Measurements from ENCODE around the gene KIF1A.

KIF1A gene

DNA sequence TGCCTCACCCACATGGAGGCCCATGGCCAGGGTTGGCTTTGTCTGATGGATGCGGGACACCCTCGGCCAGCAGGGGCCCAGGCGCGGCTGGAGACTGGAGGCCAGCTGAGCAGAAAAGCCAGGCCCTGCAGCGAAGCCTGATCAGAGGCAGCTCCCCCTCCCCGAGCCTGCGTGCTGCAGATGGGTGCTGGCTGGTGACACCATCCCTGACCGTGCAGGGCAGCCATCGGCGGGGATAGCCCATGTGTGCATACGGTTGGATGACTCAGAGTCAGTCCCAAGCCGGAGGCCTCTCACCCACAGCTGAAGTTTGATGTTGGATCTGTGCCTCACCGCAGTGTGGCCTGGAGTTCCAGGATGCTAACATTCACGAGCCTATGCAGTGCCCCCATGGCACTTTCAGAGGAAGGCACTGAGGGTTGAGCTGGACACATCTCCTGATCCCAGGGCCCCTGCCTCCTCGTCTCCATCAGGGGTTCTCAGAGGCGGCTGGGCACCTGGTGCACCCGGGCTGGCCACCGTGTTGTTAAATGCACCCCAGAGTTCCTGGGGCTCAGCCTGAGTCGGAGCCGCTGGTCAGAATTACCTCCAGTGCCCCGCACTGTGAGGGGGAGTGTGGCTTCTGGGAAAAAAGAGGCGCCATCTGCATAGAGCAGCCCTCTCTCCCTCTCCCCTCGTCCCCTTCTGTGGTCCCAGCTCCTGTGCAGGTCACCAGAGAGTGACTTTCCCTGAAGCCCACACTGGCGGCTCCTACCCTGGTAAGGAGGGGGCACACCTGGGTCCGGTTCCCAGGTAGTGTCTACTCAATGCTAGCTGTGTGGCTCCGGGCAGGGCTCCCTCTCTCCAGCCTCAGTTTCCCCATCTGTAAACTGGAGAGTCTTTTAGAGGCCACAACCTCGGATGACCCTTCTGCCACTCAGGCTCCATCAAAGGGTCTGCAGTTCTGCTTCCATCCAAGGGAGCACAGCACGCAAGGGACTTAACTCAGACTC is 19.4 kb upstream of the KIF1A start:
- TF ChIP-seq TCF12 (IDR thresholded peaks at IDR 0.05; ENCODE audit: low read depth) = no peak
- TF ChIP-seq EP300 (IDR thresholded peaks at IDR 0.05; ENCODE audit: borderline replicate concordance) = no peak
- TF ChIP-seq, protein P1, sequence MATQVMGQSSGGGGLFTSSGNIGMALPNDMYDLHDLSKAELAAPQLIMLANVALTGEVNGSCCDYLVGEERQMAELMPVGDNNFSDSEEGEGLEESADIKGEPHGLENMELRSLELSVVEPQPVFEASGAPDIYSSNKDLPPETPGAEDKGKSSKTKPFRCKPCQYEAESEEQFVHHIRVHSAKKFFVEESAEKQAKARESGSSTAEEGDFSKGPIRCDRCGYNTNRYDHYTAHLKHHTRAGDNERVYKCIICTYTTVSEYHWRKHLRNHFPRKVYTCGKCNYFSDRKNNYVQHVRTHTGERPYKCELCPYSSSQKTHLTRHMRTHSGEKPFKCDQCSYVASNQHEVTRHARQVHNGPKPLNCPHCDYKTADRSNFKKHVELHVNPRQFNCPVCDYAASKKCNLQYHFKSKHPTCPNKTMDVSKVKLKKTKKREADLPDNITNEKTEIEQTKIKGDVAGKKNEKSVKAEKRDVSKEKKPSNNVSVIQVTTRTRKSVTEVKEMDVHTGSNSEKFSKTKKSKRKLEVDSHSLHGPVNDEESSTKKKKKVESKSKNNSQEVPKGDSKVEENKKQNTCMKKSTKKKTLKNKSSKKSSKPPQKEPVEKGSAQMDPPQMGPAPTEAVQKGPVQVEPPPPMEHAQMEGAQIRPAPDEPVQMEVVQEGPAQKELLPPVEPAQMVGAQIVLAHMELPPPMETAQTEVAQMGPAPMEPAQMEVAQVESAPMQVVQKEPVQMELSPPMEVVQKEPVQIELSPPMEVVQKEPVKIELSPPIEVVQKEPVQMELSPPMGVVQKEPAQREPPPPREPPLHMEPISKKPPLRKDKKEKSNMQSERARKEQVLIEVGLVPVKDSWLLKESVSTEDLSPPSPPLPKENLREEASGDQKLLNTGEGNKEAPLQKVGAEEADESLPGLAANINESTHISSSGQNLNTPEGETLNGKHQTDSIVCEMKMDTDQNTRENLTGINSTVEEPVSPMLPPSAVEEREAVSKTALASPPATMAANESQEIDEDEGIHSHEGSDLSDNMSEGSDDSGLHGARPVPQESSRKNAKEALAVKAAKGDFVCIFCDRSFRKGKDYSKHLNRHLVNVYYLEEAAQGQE (IDR thresholded peaks at IDR 0.05; ENCODE audit: low read depth) = no peak
- TF ChIP-seq TAF1 (IDR thresholded peaks at IDR 0.05; ENCODE audit: low read depth) = no peak
- TF ChIP-seq NFIC (IDR thresholded peaks at IDR 0.05) = no peak
- TF ChIP-seq RAD21 (IDR thresholded peaks at IDR 0.05; ENCODE audit: low read depth) = no peak
- TF ChIP-seq CREB1 (IDR thresholded peaks at IDR 0.05; ENCODE audit: low read depth) = no peak
- TF ChIP-seq CEBPB (IDR thresholded peaks at IDR 0.05) = no peak
- TF ChIP-seq YY1 (IDR thresholded peaks at IDR 0.05; ENCODE audit: low read depth) = no peak
- no peak for TF ChIP-seq TEAD4 (IDR thresholded peaks at IDR 0.05)
- TF ChIP-seq, protein P2, sequence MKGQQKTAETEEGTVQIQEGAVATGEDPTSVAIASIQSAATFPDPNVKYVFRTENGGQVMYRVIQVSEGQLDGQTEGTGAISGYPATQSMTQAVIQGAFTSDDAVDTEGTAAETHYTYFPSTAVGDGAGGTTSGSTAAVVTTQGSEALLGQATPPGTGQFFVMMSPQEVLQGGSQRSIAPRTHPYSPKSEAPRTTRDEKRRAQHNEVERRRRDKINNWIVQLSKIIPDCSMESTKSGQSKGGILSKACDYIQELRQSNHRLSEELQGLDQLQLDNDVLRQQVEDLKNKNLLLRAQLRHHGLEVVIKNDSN (IDR thresholded peaks at IDR 0.05) = no peak
- no peak for TF ChIP-seq FOXM1 (IDR thresholded peaks at IDR 0.05; ENCODE audit: borderline replicate concordance, low read depth)
- TF ChIP-seq, protein P3, sequence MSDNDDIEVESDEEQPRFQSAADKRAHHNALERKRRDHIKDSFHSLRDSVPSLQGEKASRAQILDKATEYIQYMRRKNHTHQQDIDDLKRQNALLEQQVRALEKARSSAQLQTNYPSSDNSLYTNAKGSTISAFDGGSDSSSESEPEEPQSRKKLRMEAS (IDR thresholded peaks at IDR 0.05) = no peak
- no peak for TF ChIP-seq EGR1 (IDR thresholded peaks at IDR 0.05)
- no peak for TF ChIP-seq ZBTB7A (IDR thresholded peaks at IDR 0.05; ENCODE audit: low read depth)

DNA sequence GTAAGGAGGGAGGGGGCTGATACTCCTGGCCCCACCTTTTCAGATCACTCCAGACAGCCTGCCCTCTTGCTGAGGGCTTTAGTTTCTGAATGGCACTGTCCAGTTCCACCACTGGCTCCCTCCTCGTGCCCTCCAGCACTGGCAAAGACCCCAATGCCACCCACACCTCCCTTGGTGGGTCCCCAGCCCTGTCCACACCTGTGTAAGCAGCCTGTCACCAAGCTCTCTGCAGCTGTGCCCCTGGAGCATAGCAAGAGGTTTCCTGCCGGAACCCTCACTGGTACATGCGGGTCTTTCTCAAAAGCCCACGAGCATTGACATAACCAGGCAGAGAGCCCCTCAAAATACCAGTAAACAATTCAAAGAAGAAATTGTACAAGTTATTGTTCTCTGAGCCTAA is 17.6 kb upstream of the KIF1A start:
- TF ChIP-seq CEBPB (IDR thresholded peaks at IDR 0.05) = no peak
- no peak for TF ChIP-seq EP300 (IDR thresholded peaks at IDR 0.05; ENCODE audit: borderline replicate concordance)
- TF ChIP-seq FOXM1 (IDR thresholded peaks at IDR 0.05; ENCODE audit: borderline replicate concordance, low read depth) = no peak
- no peak for TF ChIP-seq EGR1 (IDR thresholded peaks at IDR 0.05)
- TF ChIP-seq YY1 (IDR thresholded peaks at IDR 0.05; ENCODE audit: low read depth) = no peak
- no peak for TF ChIP-seq NFIC (IDR thresholded peaks at IDR 0.05)
- no peak for TF ChIP-seq CREB1 (IDR thresholded peaks at IDR 0.05; ENCODE audit: low read depth)
- no peak for TF ChIP-seq RAD21 (IDR thresholded peaks at IDR 0.05; ENCODE audit: low read depth)
- TF ChIP-seq, protein P3 (IDR thresholded peaks at IDR 0.05) = no peak

DNA sequence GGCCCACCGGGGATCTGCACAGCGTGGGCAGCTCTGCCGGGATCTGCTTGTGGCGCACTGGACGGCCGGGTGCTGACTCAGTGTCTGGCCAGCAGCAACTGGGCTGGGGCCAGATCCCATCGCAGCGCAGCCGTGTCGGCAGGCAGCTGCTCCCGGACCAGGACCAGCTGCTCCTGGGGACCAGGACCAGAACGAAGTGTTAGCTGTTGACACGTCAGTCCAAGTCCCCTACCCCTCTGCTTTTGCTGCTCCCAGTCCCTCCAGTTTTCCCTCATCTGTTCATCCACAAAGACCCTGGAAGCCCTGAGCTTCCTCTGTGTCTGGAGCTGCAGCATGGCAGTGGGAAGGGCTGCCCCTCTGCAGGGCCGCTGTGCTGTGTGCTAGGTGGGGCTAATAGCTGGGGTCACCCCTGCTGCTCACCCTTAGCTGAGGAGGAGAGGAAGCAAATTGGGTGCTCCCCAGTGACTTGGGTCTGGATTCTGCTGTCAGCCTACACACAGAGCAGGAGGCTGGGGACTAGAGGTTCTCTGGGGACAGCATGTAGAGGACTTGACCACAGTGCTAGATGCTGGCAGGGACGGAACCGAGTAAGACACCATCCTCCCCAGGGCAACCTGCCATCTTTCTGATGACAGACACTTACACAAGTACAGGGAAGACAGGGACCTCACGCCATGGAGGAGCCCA is 16.9 kb upstream of the KIF1A start:
- no peak for TF ChIP-seq ZBTB7A (IDR thresholded peaks at IDR 0.05; ENCODE audit: low read depth)
- no peak for TF ChIP-seq NFIC (IDR thresholded peaks at IDR 0.05)
- TF ChIP-seq, protein P1 (IDR thresholded peaks at IDR 0.05; ENCODE audit: low read depth) = no peak
- TF ChIP-seq, protein P2 (IDR thresholded peaks at IDR 0.05) = no peak
- TF ChIP-seq, protein P3 (IDR thresholded peaks at IDR 0.05) = no peak
- TF ChIP-seq FOXM1 (IDR thresholded peaks at IDR 0.05; ENCODE audit: borderline replicate concordance, low read depth) = no peak
- no peak for TF ChIP-seq EGR1 (IDR thresholded peaks at IDR 0.05)
- TF ChIP-seq TAF1 (IDR thresholded peaks at IDR 0.05; ENCODE audit: low read depth) = no peak
- no peak for TF ChIP-seq RAD21 (IDR thresholded peaks at IDR 0.05; ENCODE audit: low read depth)
- TF ChIP-seq TEAD4 (IDR thresholded peaks at IDR 0.05) = no peak
- no peak for TF ChIP-seq CEBPB (IDR thresholded peaks at IDR 0.05)
- no peak for TF ChIP-seq YY1 (IDR thresholded peaks at IDR 0.05; ENCODE audit: low read depth)
- no peak for TF ChIP-seq CREB1 (IDR thresholded peaks at IDR 0.05; ENCODE audit: low read depth)
- no peak for TF ChIP-seq EP300 (IDR thresholded peaks at IDR 0.05; ENCODE audit: borderline replicate concordance)
- TF ChIP-seq TCF12 (IDR thresholded peaks at IDR 0.05; ENCODE audit: low read depth) = no peak

DNA sequence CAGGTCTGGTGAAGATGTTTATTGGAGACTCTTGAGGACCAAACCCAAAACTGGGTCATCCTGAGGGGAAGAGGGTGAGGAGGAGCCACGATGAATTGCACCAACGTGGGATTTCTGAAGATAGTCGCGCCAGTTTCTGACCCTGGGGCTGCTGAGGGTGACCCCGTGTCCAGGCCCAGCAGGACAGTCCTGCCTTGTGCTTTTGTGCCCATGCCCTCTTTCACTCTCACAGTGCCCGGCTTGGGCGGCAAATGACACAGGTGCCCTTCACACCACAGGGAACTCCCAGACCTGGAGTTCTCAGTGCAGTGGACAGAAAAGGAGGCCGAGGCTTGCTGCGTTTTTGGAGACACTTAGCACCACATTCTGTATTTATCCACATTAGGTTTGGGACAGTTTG is 15.5 kb upstream of the KIF1A start:
- TF ChIP-seq FOXM1 (IDR thresholded peaks at IDR 0.05; ENCODE audit: borderline replicate concordance, low read depth) (no peak), RAD21 (IDR thresholded peaks at IDR 0.05; ENCODE audit: low read depth) (no peak), EGR1 (IDR thresholded peaks at IDR 0.05) (no peak), EP300 (IDR thresholded peaks at IDR 0.05; ENCODE audit: borderline replicate concordance) (no peak)
- TF ChIP-seq, protein P1 (IDR thresholded peaks at IDR 0.05; ENCODE audit: low read depth) = no peak
- TF ChIP-seq, protein P2 (IDR thresholded peaks at IDR 0.05) = no peak

Measured in Ishikawa (cell line).